ENCODE results near the gene ZNF44. TPM values are rescaled to one million over a fixed set of nuclear protein-coding genes. Genes with fewer than 3 reads are reported as not detected.
"Not testable (repeated sequence)": the region's sequence is repeated elsewhere in the genome, so short reads cannot be mapped to it uniquely, and the experiment has no call there.

ZNF44 gene
- total RNA-seq, result 22.1 TPM

DNA sequence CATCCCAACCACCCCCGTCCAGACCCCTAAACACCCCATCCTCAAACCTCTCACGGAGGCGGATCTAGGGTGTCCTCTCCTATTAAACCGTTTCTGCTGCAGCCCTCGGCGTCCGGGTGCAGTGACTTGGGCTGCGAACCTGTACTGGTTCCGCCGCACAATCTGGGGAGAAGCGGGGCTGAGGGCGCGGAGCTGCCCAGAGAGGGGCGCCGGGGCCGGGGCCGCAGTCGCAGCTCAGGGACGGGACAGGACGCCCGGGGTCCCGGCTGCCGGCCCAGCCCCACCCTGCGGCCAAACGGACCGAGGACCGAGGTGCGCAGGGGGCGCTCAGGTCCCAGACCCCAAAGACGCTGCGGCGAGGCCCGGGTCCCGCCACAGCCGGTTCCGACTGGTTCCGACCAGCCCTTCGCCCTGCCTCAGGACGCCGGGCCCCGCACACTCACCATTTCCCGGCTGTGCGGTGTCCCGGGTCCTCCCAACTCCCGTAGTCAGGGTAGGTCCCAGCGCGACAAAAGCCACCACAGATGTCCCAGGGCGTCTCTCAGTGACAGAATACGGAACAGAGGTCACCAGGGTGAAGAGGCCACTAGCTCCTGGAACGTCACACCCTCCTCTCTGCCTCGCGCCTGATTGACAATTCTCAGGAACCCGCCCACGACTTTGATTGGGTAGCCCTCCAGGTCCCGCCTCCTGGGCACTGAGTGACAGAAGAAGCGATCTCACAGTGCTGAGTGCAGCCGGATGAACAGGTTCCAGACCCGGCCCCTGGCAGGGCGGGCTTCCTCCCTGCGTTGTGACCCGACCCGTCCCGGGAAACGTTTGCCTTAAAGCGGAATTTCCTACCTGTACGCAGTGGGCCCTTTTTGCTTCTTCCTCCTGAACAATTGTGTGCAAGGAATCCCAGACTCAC is at the start of gene ZNF44:
Gene ZNF44, minus strand, starts transcription at position 635 of the 910 bp plus-strand sequence. Its CDS starts 189 bp downstream, at position 446.
- DNase-seq, result peak; percentile 99

DNA sequence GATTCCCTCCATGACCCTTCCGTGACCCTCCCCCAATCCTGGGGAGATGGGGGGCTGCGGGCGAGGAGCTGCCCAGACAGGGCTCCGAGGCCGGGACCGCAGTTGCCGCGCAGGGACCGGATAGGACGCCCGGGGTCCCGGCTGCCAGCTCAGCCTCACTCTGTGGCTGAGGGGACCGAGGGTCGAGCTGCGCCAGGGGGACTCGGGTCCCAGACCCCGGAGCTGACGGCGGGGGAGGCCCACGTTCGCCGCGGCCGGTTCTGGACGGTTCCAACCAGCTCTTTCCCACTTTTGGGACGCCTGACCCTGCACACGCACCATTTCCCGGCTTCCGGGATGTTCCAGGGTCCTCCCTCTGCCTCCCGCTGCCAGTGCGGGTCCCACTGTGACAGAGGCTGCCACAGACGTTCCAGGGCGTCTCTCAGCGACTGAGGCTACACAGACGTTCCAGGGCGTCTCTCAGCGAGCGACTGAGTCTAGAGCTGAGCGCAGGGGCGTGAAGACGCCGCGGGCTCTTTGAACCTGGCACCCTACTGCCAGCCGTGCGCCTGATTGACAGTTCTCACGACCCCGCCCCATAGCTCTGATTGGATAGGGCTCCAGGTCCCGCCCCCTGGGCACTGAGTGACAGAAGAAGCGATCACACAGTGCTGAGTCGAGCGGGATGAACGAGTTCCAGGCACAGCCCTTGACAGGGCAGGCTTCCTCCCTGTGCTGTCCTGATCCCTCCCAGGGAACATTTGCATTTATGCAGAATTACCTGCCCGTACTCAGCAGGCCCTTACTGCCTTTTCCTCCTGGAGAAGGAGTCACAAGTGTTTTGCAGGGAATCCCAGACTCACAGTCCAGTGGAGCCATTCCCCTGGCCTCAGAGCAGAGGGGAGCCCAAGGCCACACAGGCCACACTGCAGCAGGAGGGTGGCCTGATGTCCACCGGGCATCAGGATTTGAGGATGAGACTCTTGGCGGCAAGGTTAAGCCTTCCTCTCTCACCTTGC is 38.8 kb upstream of the ZNF44 start, which contains the start of gene ZNF563:
Gene ZNF563, minus strand, starts transcription at position 472 of the 998 bp plus-strand sequence. Its CDS starts 151 bp downstream, at position 321.
- peak; percentile 98 for DNase-seq

DNA sequence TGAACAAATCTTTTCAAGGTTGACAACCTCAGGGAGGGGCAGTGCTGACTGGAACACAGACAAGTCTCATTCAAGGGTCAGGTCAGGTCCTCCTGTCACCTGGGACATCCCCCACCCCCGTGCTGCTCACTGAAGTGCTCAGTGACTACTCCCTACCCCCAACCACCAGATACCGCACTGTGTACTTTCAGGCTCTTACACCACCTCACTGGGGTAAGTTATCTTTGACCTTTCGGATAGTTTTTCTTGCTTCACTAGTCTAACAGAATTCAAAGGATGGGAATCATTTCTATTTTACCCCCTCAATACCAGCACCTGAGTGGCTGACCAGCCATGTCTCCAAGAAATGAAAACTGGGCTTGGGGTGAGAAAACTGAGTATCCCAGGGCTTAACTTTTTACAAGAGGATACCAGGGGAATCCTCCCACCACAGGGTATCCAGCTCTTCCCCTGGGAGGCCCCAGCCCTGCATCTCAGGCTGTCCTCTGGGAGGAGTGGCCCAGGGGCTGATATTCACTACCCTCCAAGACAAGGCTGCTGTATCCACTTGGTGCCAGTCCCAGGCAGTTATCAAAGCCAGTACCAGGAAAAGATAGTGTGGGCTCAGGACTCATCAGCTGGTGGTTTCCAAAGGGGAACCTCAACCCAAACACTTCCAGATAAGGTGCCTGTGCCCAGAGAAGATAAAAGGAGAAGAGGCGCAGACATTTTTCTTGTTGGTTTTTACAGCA is 36.7 kb upstream of the ZNF44 start:
- DNase-seq, result no peak

GRCh38 chr19:12330340-12330739 is 35.7 kb upstream of the ZNF44 start:
- DNase-seq, result no peak

- no peak for DNase-seq
Measured at GRCh38 chr19:12325690-12326089, 31.0 kb upstream of the ZNF44 start.

- no peak for DNase-seq
Measured at GRCh38 chr19:12318782-12319413, 24.2 kb upstream of the ZNF44 start.

DNA sequence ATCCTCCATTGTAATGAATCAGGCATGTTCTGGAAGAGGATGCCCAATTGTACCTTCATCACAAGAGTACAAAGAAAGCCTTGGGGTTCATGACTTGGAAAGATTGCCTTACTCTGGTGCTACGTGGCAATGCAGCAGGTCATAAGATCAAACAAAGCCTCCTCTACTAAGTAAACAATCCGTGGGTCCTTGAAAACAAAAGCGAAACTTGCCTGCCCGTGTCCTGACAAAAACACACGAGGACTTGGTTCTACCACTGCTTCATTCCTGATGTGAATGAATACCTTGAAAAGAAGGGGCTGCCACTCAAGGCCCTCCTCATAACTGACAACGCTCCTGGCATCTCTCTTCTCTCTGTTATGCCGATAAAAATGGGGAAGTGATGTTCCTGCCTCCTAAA is 19.9 kb upstream of the ZNF44 start:
- no peak for DNase-seq

GRCh38 chr19:12308891-12309290 is 14.2 kb upstream of the ZNF44 start:
- not testable (repeated sequence) for DNase-seq

- peak; percentile 2 for DNase-seq
Measured at GRCh38 chr19:12295191-12295590, 508 bp upstream of the ZNF44 start.

- peak; percentile 58 for DNase-seq
Measured at GRCh38 chr19:12293777-12294248, 870 bp downstream of the ZNF44 start.

GRCh38 chr19:12289790-12290065 is 5.0 kb downstream of the ZNF44 start:
- no peak for DNase-seq

DNA sequence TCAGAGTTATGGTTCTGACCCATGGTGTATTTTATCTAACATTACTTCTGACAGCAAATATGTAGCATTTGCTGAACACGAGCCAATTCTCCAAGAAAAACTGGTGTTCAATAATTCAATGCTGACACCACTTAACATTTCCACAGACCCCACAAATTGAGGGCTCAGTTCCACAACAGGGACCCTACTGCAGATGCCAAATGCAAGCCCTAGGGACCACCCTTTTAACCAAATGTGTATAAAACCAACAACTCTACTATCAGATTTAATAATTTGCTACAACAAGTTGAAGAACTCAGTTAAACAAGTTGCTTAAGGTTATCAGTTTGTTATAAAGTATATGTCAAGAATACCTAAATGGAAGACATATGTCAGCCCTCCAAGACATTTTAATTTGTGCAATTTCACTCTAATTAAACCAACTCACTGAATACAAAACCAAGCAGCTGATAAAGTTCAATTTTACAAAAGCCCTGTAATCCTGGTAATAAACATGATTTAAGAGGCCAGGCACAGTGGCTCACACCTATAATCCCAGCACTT is 6.7 kb downstream of the ZNF44 start:
- no peak for DNase-seq

DNA sequence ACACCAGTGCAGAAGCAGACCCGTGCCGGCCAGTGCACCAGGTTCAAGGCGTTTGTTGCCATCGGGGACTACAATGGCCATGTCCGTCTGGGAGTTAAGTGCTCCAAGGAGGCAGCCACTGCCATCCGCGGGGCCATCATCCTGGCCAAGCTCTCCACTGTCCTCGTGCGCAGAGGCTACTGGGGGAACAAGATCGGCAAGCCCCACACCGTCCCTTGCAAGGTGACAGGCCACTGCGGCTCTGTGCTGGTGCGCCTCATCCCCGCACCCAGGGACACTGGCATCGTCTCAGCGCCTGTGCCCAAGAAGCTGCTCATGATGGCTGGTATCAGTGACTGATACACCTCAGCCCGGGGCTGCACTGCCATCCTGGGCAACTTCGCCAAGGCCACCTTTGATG is 10.1 kb downstream of the ZNF44 start:
- DNase-seq, result no peak

DNA sequence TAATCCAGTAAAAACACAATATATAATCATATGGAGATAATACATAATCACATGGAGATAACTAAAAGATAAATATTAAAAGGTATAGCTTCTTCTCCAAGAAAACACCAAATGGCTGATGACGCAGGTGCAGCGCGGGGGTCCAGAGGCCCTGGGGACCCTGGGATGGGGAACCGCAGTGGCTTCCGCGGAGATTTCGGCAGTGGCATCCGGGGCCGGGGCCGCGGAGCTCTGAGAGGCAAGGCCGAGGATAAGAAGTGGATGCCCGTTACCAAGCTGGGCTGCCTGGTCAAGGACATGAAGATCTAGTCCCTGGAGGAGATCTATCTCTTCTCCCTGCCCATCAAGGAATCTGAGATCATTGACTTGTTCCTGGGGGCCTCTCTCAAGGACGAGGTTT is 10.5 kb downstream of the ZNF44 start:
- DNase-seq, result no peak

DNA sequence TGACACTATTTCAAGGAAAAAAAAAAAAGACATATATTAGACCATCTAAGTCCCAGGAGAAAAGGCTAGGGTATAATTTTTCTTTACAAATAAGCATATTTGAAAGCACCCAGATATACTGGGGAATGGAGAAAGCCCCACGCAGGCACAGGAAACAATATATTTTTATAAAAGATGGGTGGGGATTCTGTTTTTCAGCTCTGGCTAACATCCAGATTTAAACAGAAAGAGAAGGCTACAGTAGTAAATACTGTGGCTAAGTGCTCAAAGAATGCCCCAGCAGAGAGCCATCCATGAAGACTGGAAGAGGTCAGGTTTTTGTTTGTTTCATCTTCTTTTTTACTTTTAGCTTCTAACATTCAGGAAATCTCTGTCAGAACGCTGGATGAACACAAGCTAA is 16.0 kb downstream of the ZNF44 start:
- DNase-seq, result no peak

- no peak for DNase-seq
Measured at GRCh38 chr19:12272980-12273901, 21.4 kb downstream of the ZNF44 start.

GRCh38 chr19:12272386-12272785 is 22.3 kb downstream of the ZNF44 start:
- no peak for DNase-seq

DNA sequence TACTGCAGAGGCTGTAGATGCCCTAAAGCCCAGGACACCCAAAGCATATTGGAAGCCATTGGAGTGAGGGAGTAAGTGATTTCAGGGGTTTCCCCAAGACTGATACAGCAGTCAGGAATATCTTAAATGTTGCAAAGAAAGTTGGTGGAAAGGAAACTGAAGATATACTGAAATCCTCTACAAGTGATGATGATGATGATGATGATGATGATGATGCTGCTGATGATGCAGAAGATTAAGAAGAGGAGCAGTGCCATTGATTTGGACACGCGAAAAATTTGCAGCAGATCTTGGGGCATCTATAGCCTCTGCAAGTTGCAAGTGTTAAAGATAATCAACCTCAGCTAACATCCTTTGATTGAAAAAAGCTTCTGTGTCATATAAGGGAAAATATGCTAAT is 23.8 kb downstream of the ZNF44 start:
- DNase-seq, result no peak

GRCh38 chr19:12265921-12266704 is 28.6 kb downstream of the ZNF44 start:
- no peak for DNase-seq

All from tongue (tissue), 2 donors.